Activated CD8-positive, alpha-beta memory T cell treated with anti-CD3 and anti-CD28 coated beads for 4 hours (primary cell): ENCODE data around the gene HOXB3.

Source experiments
- DNase-seq, 2 donors: peaks; one replicate each; pipeline ENCODE4 v3.0.0-alpha.2; 2020; ENCODE audit warnings: low read depth in 2 of 2

The HOXB3 gene

GRCh38 chr17:48589831-48590606 is at the start of gene HOXB3:
HOXB3 (minus strand) TSS chr17:48590241; CDS start chr17:48552474, 37,767 bp downstream.
- DNase-seq: no peak

GRCh38 chr17:48639136-48639535 is 49.1 kb upstream of the HOXB3 start:
- no peak for DNase-seq

- DNase-seq: no peak
These were observed 47.6 kb upstream of the HOXB3 start for GRCh38 chr17:48637323-48638260.

GRCh38 chr17:48636177-48637018 is 46.4 kb upstream of the HOXB3 start:
- DNase-seq: peak in 1 of 2 donors; percentile 36

- DNase-seq: no peak
These were observed 44.6 kb upstream of the HOXB3 start for GRCh38 chr17:48634493-48635208.

GRCh38 chr17:48633266-48633677 is 43.2 kb upstream of the HOXB3 start:
- no peak for DNase-seq

GRCh38 chr17:48632579-48633265 is 42.7 kb upstream of the HOXB3 start:
- no peak for DNase-seq

- no peak for DNase-seq
These were observed 41.9 kb upstream of the HOXB3 start for GRCh38 chr17:48631693-48632578.

GRCh38 chr17:48630925-48631692 is 41.1 kb upstream of the HOXB3 start:
- DNase-seq: no peak

- no peak for DNase-seq
These were observed 40.2 kb upstream of the HOXB3 start for GRCh38 chr17:48630009-48630924.

- no peak for DNase-seq
These were observed 39.3 kb upstream of the HOXB3 start for GRCh38 chr17:48629411-48629759.

- no peak for DNase-seq
These were observed 38.8 kb upstream of the HOXB3 start for GRCh38 chr17:48628649-48629410.

GRCh38 chr17:48627623-48628521 is 37.8 kb upstream of the HOXB3 start:
- DNase-seq: no peak

GRCh38 chr17:48627118-48627597 is 37.1 kb upstream of the HOXB3 start:
- no peak for DNase-seq

GRCh38 chr17:48626245-48627117 is 36.4 kb upstream of the HOXB3 start, which contains the start of gene HOXB9:
HOXB9 (minus strand) TSS chr17:48626358; CDS start chr17:48626269, 89 bp downstream.
- peak; percentile 34 to 39 for DNase-seq
